Astrocyte of the cerebellum (primary cell): ENCODE data around the gene GP9.
"Not testable (repeated sequence)": the region's sequence is repeated elsewhere in the genome, so short reads cannot be mapped to it uniquely, and the experiment has no call there.

Source experiments
- DNase-seq: peaks from one replicate; pipeline ENCODE4 v3.0.0-alpha.2; 2011; ENCODE audit warnings: low read depth
- H3K4me3 ChIP-seq: 2 replicates; pipeline ENCODE4 v1.5.1; 2011; ENCODE audit warnings: mild to moderate bottlenecking, low read depth, low read length, moderate library complexity
- in situ Hi-C: cut with HindIII; loops from 2 replicates; pipeline ENCODE4 v1.10.0; 2017; ENCODE audit warnings: low sequenced_read_pairs
- TF ChIP-seq, protein P1 (sequence below): IDR thresholded peaks from 2 replicates; pipeline ENCODE4 v1.5.1; 2012; ENCODE audit warnings: low read length, low read depth, moderate library complexity, mild to moderate bottlenecking; ENCODE audit errors: missing control alignments

The GP9 gene

DNA sequence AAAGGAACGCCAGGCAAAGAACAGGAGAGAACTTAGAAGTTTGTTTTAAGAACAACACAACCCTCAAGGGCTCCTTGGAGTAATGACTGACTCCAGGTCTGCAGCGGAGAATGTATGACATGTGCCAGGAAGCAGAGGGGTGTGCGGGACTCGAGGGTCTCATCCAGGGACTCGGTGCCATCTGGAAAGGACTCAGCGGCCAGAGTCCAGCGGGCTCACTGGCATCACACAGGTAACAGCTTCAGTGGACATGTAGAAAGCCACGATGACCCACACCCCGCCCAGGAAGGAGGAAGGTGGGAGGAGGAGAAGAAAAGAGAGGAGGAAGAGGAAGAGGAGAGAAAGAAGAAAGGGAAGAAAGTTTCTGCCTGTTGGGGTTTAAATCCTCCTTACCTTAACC, 21.4 kb downstream of the GP9 start:
- no peak for DNase-seq

DNA sequence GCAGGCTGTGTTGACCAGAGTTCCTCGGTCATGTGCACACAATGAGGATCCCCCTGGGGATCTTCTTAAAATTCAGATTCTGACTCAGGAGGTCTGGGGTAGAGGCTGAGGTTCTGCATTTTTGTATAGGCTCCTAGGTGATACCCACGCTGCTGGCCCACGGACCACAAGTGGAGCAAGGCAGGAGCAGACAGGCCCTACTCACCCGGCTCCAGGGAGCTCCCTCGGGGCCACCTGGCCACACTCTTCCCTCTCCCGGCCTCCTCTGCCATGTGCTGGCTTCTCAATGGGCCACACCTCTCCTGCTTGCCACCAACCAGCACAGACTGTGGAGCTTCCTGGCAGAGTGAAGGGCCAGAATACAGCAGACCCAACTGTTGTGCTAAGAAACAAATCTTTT, 23.9 kb downstream of the GP9 start:
- no peak for DNase-seq
- TF ChIP-seq, protein P1, sequence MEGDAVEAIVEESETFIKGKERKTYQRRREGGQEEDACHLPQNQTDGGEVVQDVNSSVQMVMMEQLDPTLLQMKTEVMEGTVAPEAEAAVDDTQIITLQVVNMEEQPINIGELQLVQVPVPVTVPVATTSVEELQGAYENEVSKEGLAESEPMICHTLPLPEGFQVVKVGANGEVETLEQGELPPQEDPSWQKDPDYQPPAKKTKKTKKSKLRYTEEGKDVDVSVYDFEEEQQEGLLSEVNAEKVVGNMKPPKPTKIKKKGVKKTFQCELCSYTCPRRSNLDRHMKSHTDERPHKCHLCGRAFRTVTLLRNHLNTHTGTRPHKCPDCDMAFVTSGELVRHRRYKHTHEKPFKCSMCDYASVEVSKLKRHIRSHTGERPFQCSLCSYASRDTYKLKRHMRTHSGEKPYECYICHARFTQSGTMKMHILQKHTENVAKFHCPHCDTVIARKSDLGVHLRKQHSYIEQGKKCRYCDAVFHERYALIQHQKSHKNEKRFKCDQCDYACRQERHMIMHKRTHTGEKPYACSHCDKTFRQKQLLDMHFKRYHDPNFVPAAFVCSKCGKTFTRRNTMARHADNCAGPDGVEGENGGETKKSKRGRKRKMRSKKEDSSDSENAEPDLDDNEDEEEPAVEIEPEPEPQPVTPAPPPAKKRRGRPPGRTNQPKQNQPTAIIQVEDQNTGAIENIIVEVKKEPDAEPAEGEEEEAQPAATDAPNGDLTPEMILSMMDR, result no peak
- in situ Hi-C loops, result loop anchor here (10.0 kb wide), 1 partner anchor 90 kb away; the partner anchor contains the start of gene CFAP92
- no peak overlapping the region for H3K4me3 ChIP-seq

More for the DNA sequence above, 21.4 kb downstream of the GP9 start:
- TF ChIP-seq, protein P1, result no peak
- H3K4me3 ChIP-seq, result no peak overlapping the region
- in situ Hi-C loops, result loop anchor here (10.0 kb wide), 1 partner anchor 87 kb away; the partner anchor contains the start of gene CFAP92

DNA sequence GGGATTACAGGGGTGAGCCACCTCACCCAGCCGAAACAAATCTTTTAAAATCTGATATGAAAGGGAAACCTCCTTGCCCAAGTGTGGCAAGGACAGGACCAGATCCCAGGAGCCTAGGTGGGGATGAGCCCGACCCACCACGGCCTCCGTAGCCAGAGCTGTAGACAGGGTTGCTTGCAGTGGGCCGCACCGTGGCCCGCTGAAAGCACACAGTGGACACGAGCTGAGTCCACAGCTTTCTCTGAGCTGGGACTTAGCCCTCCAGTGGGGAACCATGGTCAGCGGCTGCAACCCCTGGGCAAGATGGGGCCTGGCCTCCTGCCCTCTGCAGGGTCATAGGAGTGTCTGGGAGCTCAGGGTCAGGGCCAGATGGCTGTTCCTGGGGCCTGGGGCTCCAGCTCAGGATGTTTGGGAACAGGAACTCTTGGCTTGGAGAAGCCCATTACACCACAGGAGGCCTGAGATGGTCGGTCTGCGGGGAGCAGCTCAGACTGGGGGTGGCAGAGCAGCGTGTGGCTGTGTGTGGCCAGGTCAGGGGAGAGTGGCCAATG, 24.7 kb downstream of the GP9 start:
- in situ Hi-C loops, result loop anchor here (10.0 kb wide), 1 partner anchor 90 kb away; the partner anchor contains the start of gene CFAP92
- H3K4me3 ChIP-seq, result no peak overlapping the region
- TF ChIP-seq, protein P1, result no peak
- DNase-seq, result no peak

DNA sequence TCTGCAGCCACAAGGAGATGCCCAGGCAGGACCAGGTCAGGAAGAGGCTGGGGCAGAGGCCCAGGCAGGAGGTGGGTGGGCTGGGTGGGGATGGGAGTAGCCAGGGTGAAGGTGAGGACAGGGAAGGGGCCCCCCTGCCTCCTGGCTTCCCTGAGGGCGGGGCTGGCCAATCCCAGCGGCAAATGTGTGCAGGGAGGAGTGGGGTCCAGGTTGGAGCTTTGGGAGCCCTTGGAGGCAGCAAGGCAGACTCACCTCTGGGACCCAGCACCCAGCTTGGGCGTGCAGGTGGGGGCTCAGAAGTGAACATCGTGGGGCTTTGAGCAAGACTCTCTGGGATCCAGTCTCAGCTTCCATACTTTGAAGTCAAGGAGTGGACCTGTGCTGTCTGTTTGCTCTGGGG, 25.2 kb downstream of the GP9 start:
- no peak overlapping the region for H3K4me3 ChIP-seq
- TF ChIP-seq, protein P1, result no peak
- in situ Hi-C loops, result loop anchor here (10.0 kb wide), 1 partner anchor 91 kb away; the partner anchor contains the start of gene CFAP92
- no peak for DNase-seq

DNA sequence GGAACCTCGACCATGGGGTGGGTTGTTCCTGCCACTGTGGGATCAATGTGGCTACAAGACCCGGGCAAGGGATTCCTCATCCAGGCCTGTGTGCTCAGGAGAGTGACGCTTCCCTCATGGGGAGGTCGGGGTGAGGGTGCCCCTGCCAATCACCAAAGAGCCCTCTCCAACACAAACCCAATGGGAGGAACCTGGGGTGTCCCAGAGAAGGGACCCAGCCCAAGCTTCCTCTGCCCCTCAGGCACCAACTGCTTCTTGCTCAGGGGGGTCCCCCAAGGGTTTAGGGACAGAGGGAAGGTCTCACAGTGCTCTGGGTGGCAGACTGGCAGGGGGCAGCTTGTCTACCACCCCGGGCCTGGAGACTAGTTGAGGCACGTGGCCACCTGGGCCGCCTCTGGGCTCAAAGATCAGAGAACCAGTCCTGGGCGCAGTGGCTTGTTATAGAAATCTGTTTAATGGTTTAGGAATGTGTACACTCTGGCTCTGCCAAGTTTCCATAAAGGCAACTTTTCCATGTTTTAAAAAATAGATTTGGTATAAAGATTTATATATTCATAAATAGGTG, 26.6 kb downstream of the GP9 start:
- no peak overlapping the region for H3K4me3 ChIP-seq
- in situ Hi-C loops, result loop anchor here (10.0 kb wide), 1 partner anchor 92 kb away; the partner anchor contains the start of gene CFAP92
- no peak for DNase-seq
- TF ChIP-seq, protein P1, result no peak

DNA sequence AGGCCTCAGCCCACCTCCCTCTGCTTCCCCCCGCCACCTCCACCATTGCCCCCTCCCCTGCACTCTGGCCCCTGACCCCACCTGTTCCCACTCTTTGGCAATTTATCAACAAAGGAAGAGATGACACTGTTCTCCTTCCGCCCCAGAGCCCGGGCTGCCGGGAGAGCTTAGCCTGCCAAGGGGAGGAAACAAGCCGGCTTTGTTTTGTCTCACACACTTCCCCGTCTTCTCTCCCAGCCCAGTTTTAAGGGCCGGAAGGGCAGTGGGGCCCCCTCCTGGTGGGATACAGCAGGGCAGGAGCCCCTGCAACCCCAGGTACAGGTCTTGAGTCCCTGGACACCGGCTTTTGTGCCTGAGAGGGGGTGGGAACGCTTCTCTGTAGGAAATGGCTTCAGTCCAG, 27.3 kb downstream of the GP9 start:
- in situ Hi-C loops, result loop anchor here (10.0 kb wide), 1 partner anchor 93 kb away; the partner anchor contains the start of gene CFAP92
- not testable (repeated sequence) for H3K4me3 ChIP-seq, DNase-seq

DNA sequence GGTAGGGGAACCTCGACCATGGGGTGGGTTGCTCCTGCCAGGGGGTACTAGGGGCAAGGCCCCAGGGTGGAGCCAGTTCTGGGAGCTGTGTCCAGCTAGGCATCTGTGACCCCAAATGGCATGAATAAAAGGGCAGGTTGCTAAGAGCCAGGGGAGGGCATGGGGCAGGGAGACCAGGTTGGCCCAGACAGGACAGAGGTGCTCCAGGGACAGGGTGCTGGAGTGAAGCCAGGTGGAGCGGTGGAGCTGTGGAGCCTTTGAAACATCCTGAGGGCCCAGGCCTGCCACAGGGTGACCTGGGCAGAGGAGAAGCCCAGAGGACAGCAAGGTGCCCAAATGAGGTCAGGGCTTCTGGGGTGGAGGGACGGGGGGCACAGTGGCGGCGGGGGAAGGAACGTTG, 27.7 kb downstream of the GP9 start:
- H3K4me3 ChIP-seq, DNase-seq: not testable (repeated sequence)
- in situ Hi-C loops, result loop anchor here (10.0 kb wide), 1 partner anchor 94 kb away; the partner anchor contains the start of gene CFAP92
